ENCODE data around the gene LRRC55. TPM values are rescaled to one million over a fixed set of nuclear protein-coding genes. Genes with fewer than 3 reads are reported as not detected.

LRRC55 gene
- total RNA-seq, 3 donors from 2014 or later = not detected

GRCh38 chr11:57230791-57231538 lies 49.2 kb downstream of the LRRC55 start:
- H3K27ac ChIP-seq = no peak overlapping the region
- no peaks in the 10 kb centered on the region for H3K9me3 ChIP-seq
- H3K27me3 ChIP-seq = peaks cover 0 to 16% of the 10 kb centered on the region in 2 donors
- DNase-seq (ENCODE audit: low spot score in 2 of 2) = no peak
- TF ChIP-seq CTCF (IDR thresholded peaks at IDR 0.05) (no peak), POLR2AphosphoS5 (IDR thresholded peaks at IDR 0.05) (no peak), POLR2A (IDR thresholded peaks at IDR 0.05) (no peak)
- intact Hi-C loops (cut with DNase I; ENCODE audit: low total_unique reads) = no loop called here
- no peaks in the 10 kb centered on the region for H3K36me3 ChIP-seq
- H3K4me3 ChIP-seq = no peak overlapping the region
- no peaks in the 10 kb centered on the region for H3K4me1 ChIP-seq

- no peak for DNase-seq (ENCODE audit: low spot score in 2 of 2)
- Histone ChIP-seq H3K9me3 (no peaks in the 10 kb centered on the region), H3K4me1 (no peaks in the 10 kb centered on the region), H3K27me3 (peaks cover 0 to 21% of the 10 kb centered on the region in 2 donors), H3K27ac (no peak overlapping the region), H3K36me3 (no peaks in the 10 kb centered on the region), H3K4me3 (no peak overlapping the region)
- TF ChIP-seq POLR2AphosphoS5 (IDR thresholded peaks at IDR 0.05) (no peak), POLR2A (IDR thresholded peaks at IDR 0.05) (no peak), CTCF (IDR thresholded peaks at IDR 0.05) (no peak)
- intact Hi-C loops (cut with DNase I; ENCODE audit: low total_unique reads) = no loop called here
Observed at GRCh38 chr11:57231539-57232253, 49.9 kb downstream of the LRRC55 start.

GRCh38 chr11:57233702-57234101 lies 51.9 kb downstream of the LRRC55 start:
- intact Hi-C loops (cut with DNase I; ENCODE audit: low total_unique reads) = no loop called here
- H3K4me3 ChIP-seq = no peak overlapping the region
- H3K36me3 ChIP-seq = no peaks in the 10 kb centered on the region
- H3K9me3 ChIP-seq = no peaks in the 10 kb centered on the region
- H3K27me3 ChIP-seq = peaks cover 0 to 25% of the 10 kb centered on the region in 2 donors
- H3K27ac ChIP-seq = no peak overlapping the region
- DNase-seq (ENCODE audit: low spot score in 2 of 2) = no peak
- TF ChIP-seq POLR2AphosphoS5 (IDR thresholded peaks at IDR 0.05) (no peak), CTCF (IDR thresholded peaks at IDR 0.05) (no peak), POLR2A (IDR thresholded peaks at IDR 0.05) (no peak)
- no peaks in the 10 kb centered on the region for H3K4me1 ChIP-seq

GRCh38 chr11:57235761-57236703 lies 54.3 kb downstream of the LRRC55 start:
- Histone ChIP-seq H3K9me3 (no peaks in the 10 kb centered on the region), H3K27ac (no peak overlapping the region), H3K27me3 (peaks cover 0 to 25% of the 10 kb centered on the region in 2 donors), H3K4me3 (no peak overlapping the region), H3K4me1 (no peaks in the 10 kb centered on the region), H3K36me3 (no peaks in the 10 kb centered on the region)
- DNase-seq (ENCODE audit: low spot score in 2 of 2) = no peak
- intact Hi-C loops (cut with DNase I; ENCODE audit: low total_unique reads) = no loop called here
- TF ChIP-seq CTCF (IDR thresholded peaks at IDR 0.05) = no peak
- TF ChIP-seq POLR2AphosphoS5 (IDR thresholded peaks at IDR 0.05) = no peak
- no peak for TF ChIP-seq POLR2A (IDR thresholded peaks at IDR 0.05)
